ENCODE results near the gene SPRR2E. TPM values are rescaled to one million over a fixed set of nuclear protein-coding genes. Genes with fewer than 3 reads are reported as not detected.
"Not testable (repeated sequence)": the region's sequence is repeated elsewhere in the genome, so short reads cannot be mapped to it uniquely, and the experiment has no call there.

SPRR2E gene
- total and polyA plus RNA-seq, 8 donors = not detected

DNA sequence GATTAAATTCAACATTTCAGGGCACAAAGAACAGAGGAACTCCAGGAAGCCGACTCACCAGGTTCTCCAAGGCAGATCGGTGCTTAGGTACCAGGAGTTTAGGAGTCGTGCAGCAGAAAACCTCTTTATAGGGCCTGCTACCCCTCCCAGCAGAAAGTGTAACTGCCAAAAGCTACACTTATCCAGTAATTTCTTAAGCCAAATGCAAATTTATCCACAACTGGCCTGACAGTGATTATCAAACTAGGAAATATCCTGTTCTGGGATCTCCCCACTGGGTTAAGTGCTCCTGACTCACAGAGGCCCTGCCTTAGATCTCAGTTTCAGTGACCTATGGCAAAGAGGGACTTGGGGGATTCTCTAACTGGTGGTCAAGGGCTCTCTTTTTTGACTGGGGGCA, 19.1 kb upstream of the SPRR2E start, which contains the start of gene SPRR2F:
Gene SPRR2F, minus strand, starts transcription at position 101 of the 400 bp plus-strand sequence. CDS start 783 bp downstream, outside the sequence.
- DNase-seq (no peak), ATAC-seq (no peak)
- H3K9me3 ChIP-seq = peaks cover 0 to 2% of the 10 kb centered on the region in 2 donors
- H3K36me3 ChIP-seq = no peaks in the 10 kb centered on the region
- no peaks in the 10 kb centered on the region for H3K27me3 ChIP-seq
- no peaks in the 10 kb centered on the region for H3K4me1 ChIP-seq
- intact Hi-C loops (cut with DNase I) = no loop called here
- H3K4me3 ChIP-seq = no peak within 1 kb of the TSS
- TF ChIP-seq, protein P1, sequence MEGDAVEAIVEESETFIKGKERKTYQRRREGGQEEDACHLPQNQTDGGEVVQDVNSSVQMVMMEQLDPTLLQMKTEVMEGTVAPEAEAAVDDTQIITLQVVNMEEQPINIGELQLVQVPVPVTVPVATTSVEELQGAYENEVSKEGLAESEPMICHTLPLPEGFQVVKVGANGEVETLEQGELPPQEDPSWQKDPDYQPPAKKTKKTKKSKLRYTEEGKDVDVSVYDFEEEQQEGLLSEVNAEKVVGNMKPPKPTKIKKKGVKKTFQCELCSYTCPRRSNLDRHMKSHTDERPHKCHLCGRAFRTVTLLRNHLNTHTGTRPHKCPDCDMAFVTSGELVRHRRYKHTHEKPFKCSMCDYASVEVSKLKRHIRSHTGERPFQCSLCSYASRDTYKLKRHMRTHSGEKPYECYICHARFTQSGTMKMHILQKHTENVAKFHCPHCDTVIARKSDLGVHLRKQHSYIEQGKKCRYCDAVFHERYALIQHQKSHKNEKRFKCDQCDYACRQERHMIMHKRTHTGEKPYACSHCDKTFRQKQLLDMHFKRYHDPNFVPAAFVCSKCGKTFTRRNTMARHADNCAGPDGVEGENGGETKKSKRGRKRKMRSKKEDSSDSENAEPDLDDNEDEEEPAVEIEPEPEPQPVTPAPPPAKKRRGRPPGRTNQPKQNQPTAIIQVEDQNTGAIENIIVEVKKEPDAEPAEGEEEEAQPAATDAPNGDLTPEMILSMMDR (IDR thresholded peaks at IDR 0.05) = no peak
- no peak within 1 kb of the TSS for H3K27ac ChIP-seq

DNA sequence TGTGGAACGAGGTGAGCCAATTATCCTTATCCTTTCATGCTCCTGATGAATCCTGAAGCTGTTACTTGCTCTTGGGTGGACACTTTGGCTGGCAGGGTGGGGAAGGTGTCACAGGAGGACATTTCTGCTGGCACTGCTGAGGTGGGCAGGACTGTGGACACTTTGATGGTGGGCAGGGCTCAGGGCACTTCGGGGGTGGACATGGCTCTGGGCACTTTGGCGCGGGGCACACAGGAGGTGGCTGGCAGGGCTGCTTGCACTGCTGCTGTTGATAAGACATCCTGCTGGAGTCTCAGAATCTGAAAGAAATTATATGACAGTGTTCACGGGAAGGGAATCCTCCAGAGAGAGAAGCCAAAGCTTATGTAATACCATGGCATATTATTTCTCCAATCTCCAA, 18.1 kb upstream of the SPRR2E start:
- H3K27me3 ChIP-seq; H3K36me3 ChIP-seq; intact Hi-C loops (cut with DNase I); H3K4me3 ChIP-seq; H3K9me3 ChIP-seq; ATAC-seq; H3K4me1 ChIP-seq; H3K27ac ChIP-seq; DNase-seq: not testable (repeated sequence)

DNA sequence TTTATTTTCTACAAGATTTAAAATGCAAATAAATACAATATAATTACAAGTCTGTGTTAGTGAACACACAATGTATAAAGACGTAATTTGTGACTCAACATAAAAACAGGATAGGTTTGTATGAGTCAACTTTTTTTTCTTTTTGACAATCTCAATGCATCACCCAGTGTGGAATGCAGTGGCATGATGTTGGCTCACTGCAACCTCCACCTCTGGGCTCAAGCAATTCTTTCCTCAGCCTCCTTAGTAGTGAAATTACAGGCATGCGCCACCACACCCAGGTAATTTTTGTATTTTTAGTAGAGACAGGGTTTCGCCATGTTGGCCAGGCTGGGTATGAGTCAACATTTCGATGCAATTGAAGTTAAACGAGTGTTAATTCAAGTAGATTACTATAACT, 5.9 kb upstream of the SPRR2E start:
- TF ChIP-seq, protein P1 (IDR thresholded peaks at IDR 0.05) = no peak
- intact Hi-C loops (cut with DNase I) = no loop called here
- no peaks in the 10 kb centered on the region for H3K36me3 ChIP-seq
- DNase-seq (no peak), ATAC-seq (no peak)
- H3K27me3 ChIP-seq = no peaks in the 10 kb centered on the region
- H3K9me3 ChIP-seq = no peaks in the 10 kb centered on the region
- H3K4me3 ChIP-seq = no peak overlapping the region
- H3K4me1 ChIP-seq = no peaks in the 10 kb centered on the region
- no peak overlapping the region for H3K27ac ChIP-seq

DNA sequence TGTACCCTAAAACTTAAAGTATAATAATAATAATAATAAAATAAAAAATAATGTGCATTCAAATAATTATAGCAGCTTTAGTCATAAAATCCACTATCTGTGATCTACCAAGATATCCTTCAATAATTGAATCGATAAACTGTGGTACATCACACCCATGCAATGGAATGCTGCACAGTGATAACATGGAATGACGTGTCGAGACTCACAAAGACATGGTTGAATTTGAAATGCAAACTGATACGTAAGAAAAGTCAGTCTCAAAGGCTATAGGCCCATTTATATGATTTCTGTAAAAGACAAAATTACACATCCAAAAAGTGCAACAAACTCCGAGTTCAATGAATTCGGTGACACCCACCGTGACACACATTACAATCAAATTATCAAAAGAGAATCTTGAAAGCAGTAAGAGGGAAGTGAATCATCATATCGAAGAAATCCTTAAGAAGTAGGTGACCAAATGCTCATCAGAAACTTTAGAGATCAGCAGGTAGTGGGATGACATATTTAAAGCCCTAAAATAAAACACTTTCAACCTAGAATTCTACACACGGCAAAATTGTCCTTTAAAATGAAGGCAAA, 5.2 kb upstream of the SPRR2E start:
- H3K4me3 ChIP-seq = no peak overlapping the region
- no peaks in the 10 kb centered on the region for H3K9me3 ChIP-seq
- no peaks in the 10 kb centered on the region for H3K27me3 ChIP-seq
- DNase-seq (no peak), ATAC-seq (no peak)
- H3K36me3 ChIP-seq = no peaks in the 10 kb centered on the region
- H3K27ac ChIP-seq = no peak overlapping the region
- no peaks in the 10 kb centered on the region for H3K4me1 ChIP-seq
- intact Hi-C loops (cut with DNase I) = no loop called here
- TF ChIP-seq, protein P1 (IDR thresholded peaks at IDR 0.05) = no peak

DNA sequence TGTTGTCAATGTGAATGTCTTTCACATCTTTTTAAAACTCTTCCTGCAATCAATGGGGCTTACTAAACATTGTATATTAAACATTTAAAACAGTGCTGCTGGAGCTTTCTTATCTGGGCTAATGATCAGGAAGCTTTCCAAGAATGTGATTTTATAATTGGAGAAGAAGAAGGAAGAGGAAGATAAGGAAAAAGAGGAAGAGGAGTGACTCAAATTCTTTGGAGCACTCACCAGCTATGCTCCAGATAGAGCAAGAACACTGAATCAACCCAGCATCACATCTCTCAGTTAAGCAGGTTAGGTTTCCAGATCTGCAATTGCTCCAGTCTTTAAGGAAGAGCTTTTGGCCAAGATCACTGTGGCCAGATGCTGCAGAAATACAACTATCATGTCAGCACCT, 1.4 kb upstream of the SPRR2E start:
- H3K36me3 ChIP-seq = no peaks in the 10 kb centered on the region
- H3K27me3 ChIP-seq = no peaks in the 10 kb centered on the region
- no peak overlapping the region for H3K4me3 ChIP-seq
- no peak for ATAC-seq
- no peak for DNase-seq
- TF ChIP-seq, protein P1 (IDR thresholded peaks at IDR 0.05) = no peak
- H3K4me1 ChIP-seq = no peaks in the 10 kb centered on the region
- intact Hi-C loops (cut with DNase I) = no loop called here
- H3K9me3 ChIP-seq = no peaks in the 10 kb centered on the region
- H3K27ac ChIP-seq = no peak overlapping the region

DNA sequence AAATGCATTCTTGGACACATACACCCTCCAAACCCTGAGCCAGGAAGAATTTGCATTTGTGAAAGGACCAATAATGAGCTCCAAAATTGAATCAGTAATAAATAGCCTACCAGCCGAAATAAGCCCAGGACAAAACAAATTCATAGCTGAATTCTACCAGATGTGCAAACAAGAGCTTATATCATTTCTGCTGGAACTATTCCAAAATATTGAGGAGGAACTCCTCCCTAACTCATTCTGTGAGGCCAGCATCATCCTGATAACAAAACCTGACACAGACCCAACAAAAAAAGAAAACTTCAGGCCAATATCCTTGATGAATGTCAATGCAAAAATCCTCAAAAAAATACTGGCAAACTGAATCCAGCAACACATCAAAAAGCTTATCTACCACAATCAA, 6.7 kb downstream of the SPRR2E start:
- H3K27me3 ChIP-seq = no peaks in the 10 kb centered on the region
- intact Hi-C loops (cut with DNase I) = no loop called here
- no peak overlapping the region for H3K4me3 ChIP-seq
- TF ChIP-seq, protein P1 (IDR thresholded peaks at IDR 0.05) = no peak
- no peaks in the 10 kb centered on the region for H3K4me1 ChIP-seq
- DNase-seq (no peak), ATAC-seq (no peak)
- H3K9me3 ChIP-seq = no peaks in the 10 kb centered on the region
- no peak overlapping the region for H3K27ac ChIP-seq
- no peaks in the 10 kb centered on the region for H3K36me3 ChIP-seq

Data from left lung (tissue), 10 donors.